K562 (cell line): ENCODE measurements around the gene SMIM35. TPM values are rescaled to one million over a fixed set of nuclear protein-coding genes. Genes with fewer than 3 reads are reported as not detected.

Source experiments
- CREB1 ChIP-seq, 2 experiments: sonication (generic) in 1 of 2; formaldehyde crosslinking in 1 of 2; IDR thresholded peaks; 2 replicates each; pipeline versions ENCODE4 v1.6.1 to v1.8.0; 2012 to 2022; ENCODE audit warnings: inconsistent platforms in 1 of 2, mild to moderate bottlenecking in 1 of 2, missing genetic modification reagents in 1 of 2, moderate library complexity in 1 of 2
- ESRRA ChIP-seq: fragments of 450-650 bp; IDR thresholded peaks from 2 replicates; pipeline ENCODE4 v1.6.1; 2014; ENCODE audit warnings: low read depth, mild to moderate bottlenecking, moderate library complexity, borderline replicate concordance
- ETV1 ChIP-seq: fragments of 450-650 bp; conservative IDR thresholded peaks from 2 replicates; pipeline ENCODE4 v1.6.1; 2016; ENCODE audit warnings: missing genetic modification characterization, control low read depth, low read depth, missing compliant biosample characterization
- NCOR1 ChIP-seq: fragments of 450-650 bp; IDR thresholded peaks from 2 replicates; pipeline ENCODE4 v1.6.1; 2016; ENCODE audit warnings: mild to moderate bottlenecking, moderate library complexity
- NFIC ChIP-seq: fragments of 450-650 bp; IDR thresholded peaks from 2 replicates; pipeline ENCODE4 v1.6.1; 2017; ENCODE audit warnings: mild to moderate bottlenecking, inconsistent platforms
- PREB ChIP-seq: sonication (generic); formaldehyde crosslinking; IDR thresholded peaks from 2 replicates; pipeline ENCODE4 v1.8.1; 2023; ENCODE audit warnings: mild to moderate bottlenecking, missing genetic modification reagents
- PRPF4 ChIP-seq: fragments of 200-400 bp; formaldehyde crosslinking; IDR thresholded peaks from one replicate; pipeline ENCODE4 v1.6.1; 2017; ENCODE audit warnings: low read length, low read depth, mild to moderate bottlenecking; ENCODE audit not compliant: insufficient read depth, poor library complexity, severe bottlenecking
- RBFOX2 ChIP-seq: fragments of 200-400 bp; formaldehyde crosslinking; IDR thresholded peaks from 2 replicates; pipeline ENCODE4 v1.6.1; 2017; ENCODE audit warnings: low read depth, mild to moderate bottlenecking, low read length, moderate library complexity
- REST ChIP-seq, 2 experiments: fragments of 450-650 bp; formaldehyde crosslinking in 1 of 2; IDR thresholded peaks; 2 replicates each; pipeline versions ENCODE4 v1.4.0 to v1.6.1; 2014 to 2020; ENCODE audit warnings: mild to moderate bottlenecking in 2 of 2, borderline replicate concordance in 1 of 2, low read depth in 1 of 2
- SP1 ChIP-seq: sonication (generic); formaldehyde crosslinking; IDR thresholded peaks from 2 replicates; pipeline ENCODE4 v1.8.1; 2022; ENCODE audit warnings: mild to moderate bottlenecking, missing genetic modification reagents
- TCF3 ChIP-seq: sonication (generic); formaldehyde crosslinking; IDR thresholded peaks from 2 replicates; pipeline ENCODE4 v1.4.0; 2020; ENCODE audit warnings: mild to moderate bottlenecking, missing genetic modification reagents
- USF1 ChIP-seq: sonication (generic); formaldehyde crosslinking; IDR thresholded peaks from 2 replicates; pipeline ENCODE4 v1.9.0; 2022; ENCODE audit warnings: mild to moderate bottlenecking, missing genetic modification reagents
- WHSC1 ChIP-seq: IDR thresholded peaks from one replicate; pipeline ENCODE4 v1.6.1; 2012; ENCODE audit warnings: low read length, control low read depth, inconsistent platforms
- polyA plus RNA-seq, 8 experiments: library from polyadenylated mRNA; depleted of rRNA in 4 of 8; stranded (reverse) in 5 of 8; unstranded in 3 of 8; fragments of >200 nt; fragmentation: Nextera tagmentation in 2 of 8; fragmentation: Illumina TruSeq in 1 of 8; extraction: Ambion mirVana in 2 of 8; extraction: Trizol in 1 of 8; gene quantifications; 2 replicates each; pipeline versions ENCODE4 v1.2.1 to v1.2.3, GENCODE V29; 2011 to 2014; ENCODE audit warnings: inconsistent platforms in 1 of 8, missing spikeins in 1 of 8
- total RNA-seq, 7 experiments: library from RNA; depleted of rRNA in 6 of 7; stranded (reverse); fragments of >200 nt in 6 of 7; fragmentation: Illumina TruSeq in 2 of 7; extraction: Trizol in 2 of 7; gene quantifications; 2 replicates each; pipeline versions ENCODE4 v1.2.1 to v1.2.3, GENCODE V29; 2011 to 2021; ENCODE audit warnings: low replicate concordance in 1 of 7

The SMIM35 gene
- total and polyA plus RNA-seq, 9 of the 15 experiments (the other 6 are each of a cell fraction or from before 2014, with no cell fraction given): 0.03 TPM; not detected in 7

GRCh38 chr11:118102721-118103261 is 16.0 kb upstream of the SMIM35 start (continued):
- 0 out of 2 replicates have a peak, but pooled peaks have one; percentile 23 for TF ChIP-seq REST (IDR thresholded peaks at IDR 0.05; ENCODE audit: borderline replicate concordance)
- TF ChIP-seq REST (CRISPR knock-in tag; IDR thresholded peaks at IDR 0.05; ENCODE audit: low read depth): no peak
- peak; percentile 72 for TF ChIP-seq TCF3 (CRISPR knock-in tag)
- TF ChIP-seq SP1 (CRISPR knock-in tag): no peak
- 0 out of 2 replicates have a peak, but pooled peaks have one; percentile 13 for TF ChIP-seq ETV1
- no peak for TF ChIP-seq CREB1 (IDR thresholded peaks at IDR 0.05)
- TF ChIP-seq CREB1 (CRISPR knock-in tag; IDR thresholded peaks at IDR 0.05): no peak
- peak; percentile 53 for TF ChIP-seq RBFOX2
- TF ChIP-seq NCOR1: peak; percentile 87
- peak; percentile 46; the same call in 1 of the 2 replicates for TF ChIP-seq NFIC
- TF ChIP-seq USF1 (CRISPR knock-in tag): peak; percentile 69
- no peak for TF ChIP-seq PREB (CRISPR knock-in tag)
- TF ChIP-seq ESRRA: peak; percentile 75
- no peak for TF ChIP-seq WHSC1
- TF ChIP-seq PRPF4: no peak
